ENCODE measurements around the gene TTC33. TPM values are rescaled to one million over a fixed set of nuclear protein-coding genes. Genes with fewer than 3 reads are reported as not detected.

TTC33 gene
- total RNA-seq, 2 donors from 2014 or later = 10.3 to 22.5 TPM

- ATAC-seq (ENCODE audit: insufficient number of reproducible peaks, low FRiP score, low read depth) = no peak
- no peaks in the 10 kb centered on the region for H3K4me1 ChIP-seq (ENCODE audit: control insufficient read depth in 1 of 2, low read depth in 2 of 2)
- TF ChIP-seq CTCF (IDR thresholded peaks at IDR 0.05) = no peak
- H3K27me3 ChIP-seq (replicated peaks; ENCODE audit: insufficient read depth) = no peaks in the 10 kb centered on the region
- no peak overlapping the region for H3K27ac ChIP-seq
- no peaks in the 10 kb centered on the region for H3K9me3 ChIP-seq
- no peak for DNase-seq (ENCODE audit: low spot score)
- H3K4me3 ChIP-seq = no peak overlapping the region
- no peaks in the 10 kb centered on the region for H3K36me3 ChIP-seq
These were observed 248.7 kb downstream of the TTC33 start for GRCh38 chr5:40507095-40507494.

- Histone ChIP-seq H3K4me3 (no peak overlapping the region), H3K27me3 (replicated peaks; ENCODE audit: insufficient read depth) (no peaks in the 10 kb centered on the region), H3K9me3 (no peaks in the 10 kb centered on the region), H3K27ac (no peak overlapping the region), H3K36me3 (no peaks in the 10 kb centered on the region), H3K4me1 (ENCODE audit: control insufficient read depth in 1 of 2, low read depth in 2 of 2) (no peaks in the 10 kb centered on the region)
- DNase-seq (ENCODE audit: low spot score) = no peak
- TF ChIP-seq CTCF (IDR thresholded peaks at IDR 0.05) = no peak
- no peak for ATAC-seq (ENCODE audit: insufficient number of reproducible peaks, low FRiP score, low read depth)
These were observed 250.7 kb downstream of the TTC33 start for GRCh38 chr5:40505031-40505430.

- TF ChIP-seq CTCF (IDR thresholded peaks at IDR 0.05) = no peak
- no peaks in the 10 kb centered on the region for H3K4me1 ChIP-seq (ENCODE audit: control insufficient read depth in 1 of 2, low read depth in 2 of 2)
- H3K27me3 ChIP-seq (replicated peaks; ENCODE audit: insufficient read depth) = no peaks in the 10 kb centered on the region
- no peaks in the 10 kb centered on the region for H3K9me3 ChIP-seq
- ATAC-seq (ENCODE audit: insufficient number of reproducible peaks, low FRiP score, low read depth) (no peak), DNase-seq (ENCODE audit: low spot score) (no peak)
- no peak overlapping the region for H3K27ac ChIP-seq
- no peaks in the 10 kb centered on the region for H3K36me3 ChIP-seq
- H3K4me3 ChIP-seq = no peak overlapping the region
These were observed 252.3 kb downstream of the TTC33 start for GRCh38 chr5:40503439-40503838.

GRCh38 chr5:40502736-40503135, 253.0 kb downstream of the TTC33 start:
- no peak for DNase-seq (ENCODE audit: low spot score)
- H3K27me3 ChIP-seq (replicated peaks; ENCODE audit: insufficient read depth) = no peaks in the 10 kb centered on the region
- H3K9me3 ChIP-seq = no peaks in the 10 kb centered on the region
- H3K4me1 ChIP-seq (ENCODE audit: control insufficient read depth in 1 of 2, low read depth in 2 of 2) = no peaks in the 10 kb centered on the region
- no peaks in the 10 kb centered on the region for H3K36me3 ChIP-seq
- no peak overlapping the region for H3K27ac ChIP-seq
- H3K4me3 ChIP-seq = no peak overlapping the region
- ATAC-seq (ENCODE audit: insufficient number of reproducible peaks, low FRiP score, low read depth) = no peak
- TF ChIP-seq CTCF (IDR thresholded peaks at IDR 0.05) = no peak

GRCh38 chr5:40501711-40502444, 253.9 kb downstream of the TTC33 start:
- Histone ChIP-seq H3K27me3 (replicated peaks; ENCODE audit: insufficient read depth) (no peaks in the 10 kb centered on the region), H3K9me3 (no peaks in the 10 kb centered on the region), H3K36me3 (no peaks in the 10 kb centered on the region), H3K4me1 (ENCODE audit: control insufficient read depth in 1 of 2, low read depth in 2 of 2) (no peaks in the 10 kb centered on the region), H3K27ac (no peak overlapping the region), H3K4me3 (no peak overlapping the region)
- ATAC-seq (ENCODE audit: insufficient number of reproducible peaks, low FRiP score, low read depth) = no peak
- no peak for DNase-seq (ENCODE audit: low spot score)
- TF ChIP-seq CTCF (IDR thresholded peaks at IDR 0.05) = no peak
